ENCODE results near the gene ASPSCR1.

DNA sequence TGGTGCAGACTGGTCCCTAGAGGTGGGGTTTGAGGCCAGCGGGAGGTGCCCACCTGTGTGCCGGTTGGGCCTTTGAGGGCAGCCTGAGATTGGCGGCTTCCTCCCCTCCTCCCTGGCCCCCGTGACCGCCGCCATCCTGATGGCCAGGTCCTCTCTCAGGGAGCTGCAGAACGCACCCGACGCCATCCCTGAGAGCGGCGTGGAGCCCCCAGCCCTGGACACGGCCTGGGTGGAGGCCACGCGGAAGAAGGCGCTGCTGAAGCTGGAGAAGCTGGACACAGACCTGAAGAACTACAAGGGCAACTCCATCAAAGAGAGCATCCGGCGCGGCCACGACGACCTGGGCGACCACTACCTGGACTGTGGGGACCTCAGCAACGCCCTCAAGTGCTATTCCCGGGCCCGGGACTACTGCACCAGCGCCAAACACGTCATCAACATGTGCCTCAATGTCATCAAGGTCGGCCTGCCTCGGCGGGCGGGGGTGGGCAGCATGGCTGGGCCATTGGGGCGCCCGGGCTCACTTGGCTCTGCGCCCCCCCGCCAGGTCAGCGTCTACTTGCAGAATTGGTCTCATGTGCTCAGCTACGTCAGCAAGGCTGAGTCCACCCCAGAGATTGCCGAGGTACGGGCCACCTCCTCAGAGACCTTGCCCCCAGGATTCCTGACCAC lies 77.1 kb downstream of the ASPSCR1 start:
- TF ChIP-seq ZFX (IDR thresholded peaks at IDR 0.05), result no peak
- TF ChIP-seq, protein P1, sequence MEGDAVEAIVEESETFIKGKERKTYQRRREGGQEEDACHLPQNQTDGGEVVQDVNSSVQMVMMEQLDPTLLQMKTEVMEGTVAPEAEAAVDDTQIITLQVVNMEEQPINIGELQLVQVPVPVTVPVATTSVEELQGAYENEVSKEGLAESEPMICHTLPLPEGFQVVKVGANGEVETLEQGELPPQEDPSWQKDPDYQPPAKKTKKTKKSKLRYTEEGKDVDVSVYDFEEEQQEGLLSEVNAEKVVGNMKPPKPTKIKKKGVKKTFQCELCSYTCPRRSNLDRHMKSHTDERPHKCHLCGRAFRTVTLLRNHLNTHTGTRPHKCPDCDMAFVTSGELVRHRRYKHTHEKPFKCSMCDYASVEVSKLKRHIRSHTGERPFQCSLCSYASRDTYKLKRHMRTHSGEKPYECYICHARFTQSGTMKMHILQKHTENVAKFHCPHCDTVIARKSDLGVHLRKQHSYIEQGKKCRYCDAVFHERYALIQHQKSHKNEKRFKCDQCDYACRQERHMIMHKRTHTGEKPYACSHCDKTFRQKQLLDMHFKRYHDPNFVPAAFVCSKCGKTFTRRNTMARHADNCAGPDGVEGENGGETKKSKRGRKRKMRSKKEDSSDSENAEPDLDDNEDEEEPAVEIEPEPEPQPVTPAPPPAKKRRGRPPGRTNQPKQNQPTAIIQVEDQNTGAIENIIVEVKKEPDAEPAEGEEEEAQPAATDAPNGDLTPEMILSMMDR (conservative IDR thresholded peaks at IDR 0.05), result no peak

All from C4-2B (cell line).